Panc1 (cell line): ENCODE results near the gene HIGD1A.

ENCODE experiments used
- POLR2AphosphoS5 ChIP-seq: IDR thresholded peaks from 2 replicates; pipeline ENCODE4 v1.6.1; 2012; ENCODE audit warnings: mild to moderate bottlenecking, low read depth, low read length, moderate library complexity
- TCF7L2 ChIP-seq: IDR thresholded peaks from 2 replicates; pipeline ENCODE4 v1.6.1; 2011; ENCODE audit warnings: mild to moderate bottlenecking, low read depth, low read length, inconsistent platforms
- TF ChIP-seq, protein P1 (sequence below): fragments of 450-650 bp; IDR thresholded peaks from 2 replicates; pipeline ENCODE4 v1.5.1; 2017; ENCODE audit warnings: mild to moderate bottlenecking
- TF ChIP-seq, protein P2 (sequence below), 2 experiments: IDR thresholded peaks; 2 replicates each; pipeline ENCODE4 v1.6.1; 2011 to 2012; ENCODE audit warnings: low read depth in 2 of 2, control low read depth in 1 of 2, low read length in 1 of 2, mild to moderate bottlenecking in 1 of 2, moderate library complexity in 1 of 2; ENCODE audit not compliant: insufficient read depth in 1 of 2

DNA sequence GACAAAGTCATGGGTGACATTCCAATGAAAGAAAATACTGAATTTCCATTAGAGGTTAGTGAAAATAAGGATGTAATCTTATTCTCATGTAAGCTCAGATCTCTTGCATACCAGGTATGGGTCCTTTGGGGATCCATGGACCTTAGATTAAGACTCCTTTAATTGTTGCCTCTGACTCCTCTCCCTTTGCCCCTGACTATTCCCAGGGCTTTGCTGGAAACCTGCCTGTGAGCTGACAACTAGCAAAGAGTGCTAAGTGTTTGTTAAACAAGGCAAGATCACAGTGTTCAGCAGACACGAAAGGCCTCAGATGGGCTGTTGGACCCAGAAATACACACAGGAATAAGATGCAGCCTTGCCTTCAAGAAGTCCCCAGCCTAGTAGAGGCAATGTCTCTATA is 37.0 kb upstream of the HIGD1A start:
- TF ChIP-seq, protein P1, sequence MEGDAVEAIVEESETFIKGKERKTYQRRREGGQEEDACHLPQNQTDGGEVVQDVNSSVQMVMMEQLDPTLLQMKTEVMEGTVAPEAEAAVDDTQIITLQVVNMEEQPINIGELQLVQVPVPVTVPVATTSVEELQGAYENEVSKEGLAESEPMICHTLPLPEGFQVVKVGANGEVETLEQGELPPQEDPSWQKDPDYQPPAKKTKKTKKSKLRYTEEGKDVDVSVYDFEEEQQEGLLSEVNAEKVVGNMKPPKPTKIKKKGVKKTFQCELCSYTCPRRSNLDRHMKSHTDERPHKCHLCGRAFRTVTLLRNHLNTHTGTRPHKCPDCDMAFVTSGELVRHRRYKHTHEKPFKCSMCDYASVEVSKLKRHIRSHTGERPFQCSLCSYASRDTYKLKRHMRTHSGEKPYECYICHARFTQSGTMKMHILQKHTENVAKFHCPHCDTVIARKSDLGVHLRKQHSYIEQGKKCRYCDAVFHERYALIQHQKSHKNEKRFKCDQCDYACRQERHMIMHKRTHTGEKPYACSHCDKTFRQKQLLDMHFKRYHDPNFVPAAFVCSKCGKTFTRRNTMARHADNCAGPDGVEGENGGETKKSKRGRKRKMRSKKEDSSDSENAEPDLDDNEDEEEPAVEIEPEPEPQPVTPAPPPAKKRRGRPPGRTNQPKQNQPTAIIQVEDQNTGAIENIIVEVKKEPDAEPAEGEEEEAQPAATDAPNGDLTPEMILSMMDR = no peak
- TF ChIP-seq, protein P2, sequence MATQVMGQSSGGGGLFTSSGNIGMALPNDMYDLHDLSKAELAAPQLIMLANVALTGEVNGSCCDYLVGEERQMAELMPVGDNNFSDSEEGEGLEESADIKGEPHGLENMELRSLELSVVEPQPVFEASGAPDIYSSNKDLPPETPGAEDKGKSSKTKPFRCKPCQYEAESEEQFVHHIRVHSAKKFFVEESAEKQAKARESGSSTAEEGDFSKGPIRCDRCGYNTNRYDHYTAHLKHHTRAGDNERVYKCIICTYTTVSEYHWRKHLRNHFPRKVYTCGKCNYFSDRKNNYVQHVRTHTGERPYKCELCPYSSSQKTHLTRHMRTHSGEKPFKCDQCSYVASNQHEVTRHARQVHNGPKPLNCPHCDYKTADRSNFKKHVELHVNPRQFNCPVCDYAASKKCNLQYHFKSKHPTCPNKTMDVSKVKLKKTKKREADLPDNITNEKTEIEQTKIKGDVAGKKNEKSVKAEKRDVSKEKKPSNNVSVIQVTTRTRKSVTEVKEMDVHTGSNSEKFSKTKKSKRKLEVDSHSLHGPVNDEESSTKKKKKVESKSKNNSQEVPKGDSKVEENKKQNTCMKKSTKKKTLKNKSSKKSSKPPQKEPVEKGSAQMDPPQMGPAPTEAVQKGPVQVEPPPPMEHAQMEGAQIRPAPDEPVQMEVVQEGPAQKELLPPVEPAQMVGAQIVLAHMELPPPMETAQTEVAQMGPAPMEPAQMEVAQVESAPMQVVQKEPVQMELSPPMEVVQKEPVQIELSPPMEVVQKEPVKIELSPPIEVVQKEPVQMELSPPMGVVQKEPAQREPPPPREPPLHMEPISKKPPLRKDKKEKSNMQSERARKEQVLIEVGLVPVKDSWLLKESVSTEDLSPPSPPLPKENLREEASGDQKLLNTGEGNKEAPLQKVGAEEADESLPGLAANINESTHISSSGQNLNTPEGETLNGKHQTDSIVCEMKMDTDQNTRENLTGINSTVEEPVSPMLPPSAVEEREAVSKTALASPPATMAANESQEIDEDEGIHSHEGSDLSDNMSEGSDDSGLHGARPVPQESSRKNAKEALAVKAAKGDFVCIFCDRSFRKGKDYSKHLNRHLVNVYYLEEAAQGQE (IDR thresholded peaks at IDR 0.05; ENCODE audit: insufficient read depth in 1 of 2, low read depth in 2 of 2, low read length in 1 of 2) = no peak
- TF ChIP-seq TCF7L2 (no peak), POLR2AphosphoS5 (no peak)
